ENCODE data around the gene KCNC1. TPM values are rescaled to one million over a fixed set of nuclear protein-coding genes. Genes with fewer than 3 reads are reported as not detected.

The KCNC1 gene
- total and polyA plus RNA-seq, 9 of the 15 experiments (the other 6 are each of a cell fraction or from before 2014, with no cell fraction given), result 0.05 to 0.08 TPM; not detected in 7

DNA sequence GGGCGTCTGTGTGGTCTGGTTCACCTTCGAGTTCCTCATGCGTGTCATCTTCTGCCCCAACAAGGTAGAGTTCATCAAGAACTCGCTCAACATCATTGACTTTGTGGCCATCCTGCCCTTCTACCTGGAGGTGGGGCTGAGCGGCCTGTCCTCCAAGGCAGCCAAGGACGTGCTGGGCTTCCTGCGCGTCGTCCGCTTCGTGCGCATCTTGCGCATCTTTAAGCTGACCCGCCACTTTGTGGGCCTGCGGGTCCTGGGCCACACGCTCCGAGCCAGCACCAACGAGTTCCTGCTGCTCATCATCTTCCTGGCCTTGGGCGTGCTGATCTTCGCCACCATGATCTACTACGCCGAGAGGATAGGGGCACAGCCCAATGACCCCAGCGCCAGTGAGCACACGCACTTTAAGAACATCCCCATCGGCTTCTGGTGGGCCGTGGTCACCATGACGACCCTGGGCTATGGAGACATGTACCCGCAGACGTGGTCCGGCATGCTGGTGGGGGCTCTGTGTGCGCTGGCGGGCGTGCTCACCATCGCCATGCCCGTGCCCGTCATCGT, 37.3 kb downstream of the KCNC1 start:
- no peaks in the 10 kb centered on the region for H3K9me3 ChIP-seq (replicated peaks; ENCODE audit: control insufficient read depth, insufficient read depth, low read depth, low read length)
- ChIA-PET CTCF (ENCODE audit: low intra/inter-chr PET ratio) (no interaction called here), POLR2A (no interaction called here)
- intact Hi-C loops (cut with micrococcal nuclease), result no loop called here
- H3K4me3 ChIP-seq, result no peak overlapping the region
- BruUV-seq (replicated peaks), result no TSS peak
- no peaks in the 10 kb centered on the region for H3K9me1 ChIP-seq (ENCODE audit: control insufficient read depth, insufficient read depth, low read length)
- no peak overlapping the region for H2AFZ ChIP-seq (ENCODE audit: low read depth, low read length)
- ATAC-seq, result no peak
- H4K20me1 ChIP-seq (replicated peaks; ENCODE audit: control insufficient read depth, insufficient read depth, low read length), result peaks cover 7% of the 10 kb centered on the region; the same call in 1 of the 2 replicates
- no peaks in the 10 kb centered on the region for H3K36me3 ChIP-seq (ENCODE audit: control insufficient read depth, insufficient read depth, low read length)
- H3K79me2 ChIP-seq (ENCODE audit: control insufficient read depth, insufficient read depth, low read length), result no peaks in the 10 kb centered on the region
- H3K27ac ChIP-seq (ENCODE audit: extremely low read depth, low read depth, low read length), result no peak overlapping the region
- no peak for DNase-seq (ENCODE audit: extremely low read depth in 1 of 4, low spot score in 3 of 4)
- in situ Hi-C loops (cut with MboI), result no loop called here
- no peak overlapping the region for H3K9ac ChIP-seq (ENCODE audit: insufficient read depth in 1 of 2, low read depth in 2 of 2, low read length in 2 of 2)
- 28% methylated on average over 37 of the region's 37 CpGs for WGBS (ENCODE audit: insufficient coverage, low coverage, missing lambda C conversion rate)
- no peak overlapping the region for H3K4me2 ChIP-seq (ENCODE audit: insufficient read depth, low read length)
- no peak for FAIRE-seq
- peaks cover 4 to 12% of the 10 kb centered on the region in 2 experiments; a peak in 3 of 5 replicates for H3K4me1 ChIP-seq (replicated peaks in 1 of 2; ENCODE audit: control insufficient read depth in 2 of 2, insufficient read depth in 2 of 2, low read length in 2 of 2)
- peaks cover 21 to 49% of the 10 kb centered on the region in 2 experiments; a peak in 4 of 5 replicates for H3K27me3 ChIP-seq (ENCODE audit: control insufficient read depth in 2 of 2, insufficient read depth in 2 of 2, low read length in 2 of 2)
- TF ChIP-seq SFPQ (IDR thresholded peaks at IDR 0.05; ENCODE audit: low read depth, low read length) (no peak), YBX1 (IDR thresholded peaks at IDR 0.05) (no peak), TBL1XR1 (IDR thresholded peaks at IDR 0.05; ENCODE audit: low read length in 2 of 2) (no peak), KAT7 (CRISPR knock-in tag; IDR thresholded peaks at IDR 0.05; ENCODE audit: borderline replicate concordance) (no peak), NFATC3 (IDR thresholded peaks at IDR 0.05) (no peak), ZNF274 (IDR thresholded peaks at IDR 0.05; ENCODE audit: borderline replicate concordance, low read depth, low read length) (no peak), PHF21A (IDR thresholded peaks at IDR 0.05; ENCODE audit: borderline replicate concordance, low read depth) (no peak), SIN3B (IDR thresholded peaks at IDR 0.05; ENCODE audit: low read depth) (no peak), TCF7 (IDR thresholded peaks at IDR 0.05; ENCODE audit: borderline replicate concordance) (no peak), DACH1 (IDR thresholded peaks at IDR 0.05; ENCODE audit: partially characterized antibody) (no peak), FOXK2 (conservative IDR thresholded peaks at IDR 0.05 in 1 of 2, IDR thresholded peaks at IDR 0.05 in 1 of 2; ENCODE audit: low read depth in 2 of 2) (no peak), MCM3 (IDR thresholded peaks at IDR 0.05) (no peak)
- TF ChIP-seq, protein P1, sequence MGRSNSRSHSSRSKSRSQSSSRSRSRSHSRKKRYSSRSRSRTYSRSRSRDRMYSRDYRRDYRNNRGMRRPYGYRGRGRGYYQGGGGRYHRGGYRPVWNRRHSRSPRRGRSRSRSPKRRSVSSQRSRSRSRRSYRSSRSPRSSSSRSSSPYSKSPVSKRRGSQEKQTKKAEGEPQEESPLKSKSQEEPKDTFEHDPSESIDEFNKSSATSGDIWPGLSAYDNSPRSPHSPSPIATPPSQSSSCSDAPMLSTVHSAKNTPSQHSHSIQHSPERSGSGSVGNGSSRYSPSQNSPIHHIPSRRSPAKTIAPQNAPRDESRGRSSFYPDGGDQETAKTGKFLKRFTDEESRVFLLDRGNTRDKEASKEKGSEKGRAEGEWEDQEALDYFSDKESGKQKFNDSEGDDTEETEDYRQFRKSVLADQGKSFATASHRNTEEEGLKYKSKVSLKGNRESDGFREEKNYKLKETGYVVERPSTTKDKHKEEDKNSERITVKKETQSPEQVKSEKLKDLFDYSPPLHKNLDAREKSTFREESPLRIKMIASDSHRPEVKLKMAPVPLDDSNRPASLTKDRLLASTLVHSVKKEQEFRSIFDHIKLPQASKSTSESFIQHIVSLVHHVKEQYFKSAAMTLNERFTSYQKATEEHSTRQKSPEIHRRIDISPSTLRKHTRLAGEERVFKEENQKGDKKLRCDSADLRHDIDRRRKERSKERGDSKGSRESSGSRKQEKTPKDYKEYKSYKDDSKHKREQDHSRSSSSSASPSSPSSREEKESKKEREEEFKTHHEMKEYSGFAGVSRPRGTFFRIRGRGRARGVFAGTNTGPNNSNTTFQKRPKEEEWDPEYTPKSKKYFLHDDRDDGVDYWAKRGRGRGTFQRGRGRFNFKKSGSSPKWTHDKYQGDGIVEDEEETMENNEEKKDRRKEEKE (IDR thresholded peaks at IDR 0.05; ENCODE audit: borderline replicate concordance in 1 of 2, control insufficient read depth in 1 of 2, low read depth in 2 of 2, low read length in 1 of 2), result no peak
- TF ChIP-seq, protein P2, sequence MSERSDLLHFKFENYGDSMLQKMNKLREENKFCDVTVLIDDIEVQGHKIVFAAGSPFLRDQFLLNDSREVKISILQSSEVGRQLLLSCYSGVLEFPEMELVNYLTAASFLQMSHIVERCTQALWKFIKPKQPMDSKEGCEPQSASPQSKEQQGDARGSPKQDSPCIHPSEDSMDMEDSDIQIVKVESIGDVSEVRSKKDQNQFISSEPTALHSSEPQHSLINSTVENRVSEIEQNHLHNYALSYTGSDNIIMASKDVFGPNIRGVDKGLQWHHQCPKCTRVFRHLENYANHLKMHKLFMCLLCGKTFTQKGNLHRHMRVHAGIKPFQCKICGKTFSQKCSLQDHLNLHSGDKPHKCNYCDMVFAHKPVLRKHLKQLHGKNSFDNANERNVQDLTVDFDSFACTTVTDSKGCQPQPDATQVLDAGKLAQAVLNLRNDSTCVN (CRISPR knock-in tag; IDR thresholded peaks at IDR 0.05), result no peak
- TF ChIP-seq, protein P3, sequence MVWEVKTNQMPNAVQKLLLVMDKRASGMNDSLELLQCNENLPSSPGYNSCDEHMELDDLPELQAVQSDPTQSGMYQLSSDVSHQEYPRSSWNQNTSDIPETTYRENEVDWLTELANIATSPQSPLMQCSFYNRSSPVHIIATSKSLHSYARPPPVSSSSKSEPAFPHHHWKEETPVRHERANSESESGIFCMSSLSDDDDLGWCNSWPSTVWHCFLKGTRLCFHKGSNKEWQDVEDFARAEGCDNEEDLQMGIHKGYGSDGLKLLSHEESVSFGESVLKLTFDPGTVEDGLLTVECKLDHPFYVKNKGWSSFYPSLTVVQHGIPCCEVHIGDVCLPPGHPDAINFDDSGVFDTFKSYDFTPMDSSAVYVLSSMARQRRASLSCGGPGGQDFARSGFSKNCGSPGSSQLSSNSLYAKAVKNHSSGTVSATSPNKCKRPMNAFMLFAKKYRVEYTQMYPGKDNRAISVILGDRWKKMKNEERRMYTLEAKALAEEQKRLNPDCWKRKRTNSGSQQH (CRISPR knock-in tag; IDR thresholded peaks at IDR 0.05), result no peak

All from K562 (cell line).